Measurements from ENCODE around the gene PSD2. TPM values are rescaled to one million over a fixed set of nuclear protein-coding genes. Genes with fewer than 3 reads are reported as not detected.

PSD2 gene
- polyA plus RNA-seq, 3 donors = not detected

DNA sequence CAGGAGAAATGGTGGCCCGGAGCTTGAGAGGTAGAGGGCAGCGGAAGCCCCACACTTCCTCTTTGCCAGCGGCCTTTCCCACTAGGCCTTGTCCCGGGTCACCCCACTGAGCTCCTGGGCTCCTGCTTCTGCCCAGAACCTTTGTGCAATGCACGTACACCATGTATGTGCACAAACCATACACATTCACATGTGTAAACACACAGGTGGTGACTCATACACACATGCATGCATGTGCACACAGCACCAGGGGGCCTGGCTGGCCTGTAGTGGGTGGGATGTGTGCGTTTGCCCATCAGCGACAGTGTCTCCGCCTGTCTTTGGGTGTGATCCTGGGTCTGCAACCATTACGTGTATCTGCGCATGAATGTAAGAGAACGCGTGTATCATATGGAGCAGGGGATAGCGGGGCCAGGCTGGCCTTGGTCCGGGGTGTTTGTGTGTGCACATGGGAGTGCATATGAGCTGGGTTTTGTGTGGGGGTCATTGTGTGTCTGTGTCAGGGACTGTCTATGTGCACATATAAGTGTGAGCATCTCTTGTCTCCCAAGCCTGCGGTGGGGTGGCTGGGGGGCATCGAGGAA lies 43.7 kb downstream of the PSD2 start:
- no peak overlapping the region for H3K9ac ChIP-seq (ENCODE audit: insufficient read depth, low read length, poor library complexity, severe bottlenecking)
- no peaks in the 10 kb centered on the region for H3K4me1 Mint-ChIP-seq
- intact Hi-C loops (cut with micrococcal nuclease) = loop anchor here in 1 of 2 donors (5.0 kb wide), 1 partner anchor 47 kb away; no protein-coding TSS in a partner anchor
- no peaks in the 10 kb centered on the region for H3K36me3 Mint-ChIP-seq
- no peak for DNase-seq
- H3K9me3 Mint-ChIP-seq = peaks cover 0 to 2% (median 0%) of the 10 kb centered on the region in 7 donors
- H3K4me2 ChIP-seq (replicated peaks; ENCODE audit: extremely low read depth, low read length, poor library complexity, severe bottlenecking) = no peak overlapping the region
- H3K27me3 ChIP-seq (ENCODE audit: control insufficient read depth in 2 of 2, insufficient read depth in 2 of 2, low read length in 2 of 2) = no peaks in the 10 kb centered on the region
- no peak overlapping the region for H2AFZ ChIP-seq (ENCODE audit: insufficient read depth, low read depth, low read length, poor library complexity, severe bottlenecking)
- H3K4me3 ChIP-seq (replicated peaks in 1 of 3; ENCODE audit: low read depth in 2 of 3, low read length in 3 of 3) = no peak overlapping the region
- TF ChIP-seq, protein P1, sequence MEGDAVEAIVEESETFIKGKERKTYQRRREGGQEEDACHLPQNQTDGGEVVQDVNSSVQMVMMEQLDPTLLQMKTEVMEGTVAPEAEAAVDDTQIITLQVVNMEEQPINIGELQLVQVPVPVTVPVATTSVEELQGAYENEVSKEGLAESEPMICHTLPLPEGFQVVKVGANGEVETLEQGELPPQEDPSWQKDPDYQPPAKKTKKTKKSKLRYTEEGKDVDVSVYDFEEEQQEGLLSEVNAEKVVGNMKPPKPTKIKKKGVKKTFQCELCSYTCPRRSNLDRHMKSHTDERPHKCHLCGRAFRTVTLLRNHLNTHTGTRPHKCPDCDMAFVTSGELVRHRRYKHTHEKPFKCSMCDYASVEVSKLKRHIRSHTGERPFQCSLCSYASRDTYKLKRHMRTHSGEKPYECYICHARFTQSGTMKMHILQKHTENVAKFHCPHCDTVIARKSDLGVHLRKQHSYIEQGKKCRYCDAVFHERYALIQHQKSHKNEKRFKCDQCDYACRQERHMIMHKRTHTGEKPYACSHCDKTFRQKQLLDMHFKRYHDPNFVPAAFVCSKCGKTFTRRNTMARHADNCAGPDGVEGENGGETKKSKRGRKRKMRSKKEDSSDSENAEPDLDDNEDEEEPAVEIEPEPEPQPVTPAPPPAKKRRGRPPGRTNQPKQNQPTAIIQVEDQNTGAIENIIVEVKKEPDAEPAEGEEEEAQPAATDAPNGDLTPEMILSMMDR (IDR thresholded peaks at IDR 0.05) = no peak
- no peaks in the 10 kb centered on the region for H4K20me1 ChIP-seq (ENCODE audit: insufficient read depth, low read length)
- 94% methylated on average over 15 of the region's 16 CpGs for WGBS (ENCODE audit: insufficient coverage)
- no peak overlapping the region for H3K27ac ChIP-seq (ENCODE audit: low read depth in 1 of 2, low read length in 2 of 2)
- H3K9me3 ChIP-seq (replicated peaks in 1 of 2; ENCODE audit: control insufficient read depth in 1 of 2, insufficient read depth in 1 of 2, low read length in 2 of 2) = no peaks in the 10 kb centered on the region
- H3K4me1 ChIP-seq (ENCODE audit: control insufficient read depth in 1 of 2, insufficient read depth in 2 of 2, low read length in 2 of 2) = no peaks in the 10 kb centered on the region
- H3K27me3 Mint-ChIP-seq (ENCODE audit: low read depth in 3 of 3) = peaks cover 6 to 15% (median 12%) of the 10 kb centered on the region in 3 donors
- H3K4me3 Mint-ChIP-seq = no peak overlapping the region
- H3K79me2 ChIP-seq (ENCODE audit: insufficient read depth, low read length) = no peaks in the 10 kb centered on the region
- no peak overlapping the region for H3K27ac Mint-ChIP-seq
- no peaks in the 10 kb centered on the region for H3K36me3 ChIP-seq (replicated peaks in 1 of 2; ENCODE audit: control insufficient read depth in 1 of 2, insufficient read depth in 2 of 2, low read length in 2 of 2)

DNA sequence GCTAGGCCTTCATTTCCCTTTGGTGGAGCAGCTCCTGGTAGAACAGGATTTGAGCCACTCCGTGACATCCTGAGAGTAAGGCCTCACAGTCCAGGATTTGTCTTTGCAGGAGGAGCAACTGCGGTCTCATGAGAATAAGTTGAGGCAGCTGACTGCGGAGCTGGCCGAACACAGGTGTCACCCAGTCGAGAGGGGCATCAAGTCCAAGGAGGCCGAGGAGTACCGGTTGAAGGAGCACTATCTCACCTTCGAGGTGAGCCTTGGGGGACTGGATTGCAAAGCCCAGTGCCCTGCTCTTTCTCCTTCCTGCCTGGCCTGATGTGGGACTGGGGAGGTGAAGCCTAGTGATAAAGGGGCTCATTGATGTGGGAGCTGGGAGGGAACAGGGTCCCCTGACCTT lies 44.3 kb downstream of the PSD2 start:
- 92% methylated on average over 8 of the region's 8 CpGs for WGBS (ENCODE audit: insufficient coverage)
- Histone ChIP-seq H3K4me2 (replicated peaks; ENCODE audit: extremely low read depth, low read length, poor library complexity, severe bottlenecking) (no peak overlapping the region), H3K79me2 (ENCODE audit: insufficient read depth, low read length) (no peaks in the 10 kb centered on the region), H3K27ac (ENCODE audit: low read depth in 1 of 2, low read length in 2 of 2) (no peak overlapping the region), H3K27me3 (ENCODE audit: control insufficient read depth in 2 of 2, insufficient read depth in 2 of 2, low read length in 2 of 2) (no peaks in the 10 kb centered on the region), H4K20me1 (ENCODE audit: insufficient read depth, low read length) (no peaks in the 10 kb centered on the region), H3K4me1 (ENCODE audit: control insufficient read depth in 1 of 2, insufficient read depth in 2 of 2, low read length in 2 of 2) (no peaks in the 10 kb centered on the region), H2AFZ (ENCODE audit: insufficient read depth, low read depth, low read length, poor library complexity, severe bottlenecking) (no peak overlapping the region), H3K9me3 (replicated peaks in 1 of 2; ENCODE audit: control insufficient read depth in 1 of 2, insufficient read depth in 1 of 2, low read length in 2 of 2) (no peaks in the 10 kb centered on the region), H3K9ac (ENCODE audit: insufficient read depth, low read length, poor library complexity, severe bottlenecking) (no peak overlapping the region), H3K4me3 (replicated peaks in 1 of 3; ENCODE audit: low read depth in 2 of 3, low read length in 3 of 3) (no peak overlapping the region), H3K36me3 (replicated peaks in 1 of 2; ENCODE audit: control insufficient read depth in 1 of 2, insufficient read depth in 2 of 2, low read length in 2 of 2) (no peaks in the 10 kb centered on the region)
- intact Hi-C loops (cut with micrococcal nuclease) = loop anchor here in 1 of 2 donors (5.0 kb wide), 1 partner anchor 48 kb away; no protein-coding TSS in a partner anchor
- Mint-ChIP-seq H3K27ac (no peak overlapping the region), H3K36me3 (no peaks in the 10 kb centered on the region), H3K4me3 (no peak overlapping the region), H3K4me1 (no peaks in the 10 kb centered on the region), H3K9me3 (no peaks in the 10 kb centered on the region), H3K27me3 (ENCODE audit: low read depth in 3 of 3) (peaks cover 8 to 16% (median 14%) of the 10 kb centered on the region in 3 donors)
- TF ChIP-seq, protein P1 (IDR thresholded peaks at IDR 0.05) = no peak
- no peak for DNase-seq
